DOHH2 (cell line): ENCODE data around the gene KLHDC9.

ENCODE experiments used
- EZH2phosphoT487 ChIP-seq: fragments of 200-600 bp; sonication (generic); IDR thresholded peaks from 2 replicates; pipeline ENCODE4 v1.6.1; 2017; ENCODE audit warnings: borderline replicate concordance, mild to moderate bottlenecking, antibody characterized with exemption, low read length, moderate library complexity, mixed read lengths
- TF ChIP-seq, protein P1 (sequence below): fragments of 200-600 bp; sonication (generic); IDR thresholded peaks from one replicate; pipeline ENCODE4 v1.5.1; 2014; ENCODE audit warnings: antibody characterized with exemption, mild to moderate bottlenecking, low read depth, low read length; ENCODE audit not compliant: poor library complexity, severe bottlenecking

DNA sequence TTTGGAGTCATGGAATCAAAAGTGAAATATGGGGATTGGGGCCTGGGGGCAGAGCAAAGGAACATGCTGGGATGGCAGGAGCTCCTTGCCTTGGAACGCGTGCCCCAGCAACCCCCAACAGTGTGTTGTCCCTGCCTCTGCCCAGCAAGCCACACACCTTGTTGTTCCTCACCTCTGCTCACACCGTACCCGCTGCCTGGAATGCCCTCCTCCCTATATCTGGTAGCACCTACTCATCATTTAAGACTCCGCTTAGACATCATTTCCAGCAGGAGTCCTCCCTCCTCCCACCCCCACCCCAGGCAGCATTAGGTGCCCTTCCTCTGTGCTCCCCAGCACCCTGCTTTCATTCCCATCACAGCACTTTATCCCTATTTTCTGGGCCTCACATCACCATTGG lies 16.6 kb upstream of the KLHDC9 start:
- TF ChIP-seq, protein P1, sequence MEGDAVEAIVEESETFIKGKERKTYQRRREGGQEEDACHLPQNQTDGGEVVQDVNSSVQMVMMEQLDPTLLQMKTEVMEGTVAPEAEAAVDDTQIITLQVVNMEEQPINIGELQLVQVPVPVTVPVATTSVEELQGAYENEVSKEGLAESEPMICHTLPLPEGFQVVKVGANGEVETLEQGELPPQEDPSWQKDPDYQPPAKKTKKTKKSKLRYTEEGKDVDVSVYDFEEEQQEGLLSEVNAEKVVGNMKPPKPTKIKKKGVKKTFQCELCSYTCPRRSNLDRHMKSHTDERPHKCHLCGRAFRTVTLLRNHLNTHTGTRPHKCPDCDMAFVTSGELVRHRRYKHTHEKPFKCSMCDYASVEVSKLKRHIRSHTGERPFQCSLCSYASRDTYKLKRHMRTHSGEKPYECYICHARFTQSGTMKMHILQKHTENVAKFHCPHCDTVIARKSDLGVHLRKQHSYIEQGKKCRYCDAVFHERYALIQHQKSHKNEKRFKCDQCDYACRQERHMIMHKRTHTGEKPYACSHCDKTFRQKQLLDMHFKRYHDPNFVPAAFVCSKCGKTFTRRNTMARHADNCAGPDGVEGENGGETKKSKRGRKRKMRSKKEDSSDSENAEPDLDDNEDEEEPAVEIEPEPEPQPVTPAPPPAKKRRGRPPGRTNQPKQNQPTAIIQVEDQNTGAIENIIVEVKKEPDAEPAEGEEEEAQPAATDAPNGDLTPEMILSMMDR, result no peak
- TF ChIP-seq EZH2phosphoT487, result no peak
